A549 (cell line): ENCODE results near the gene MIPOL1. TPM values are rescaled to one million over a fixed set of nuclear protein-coding genes. Genes with fewer than 3 reads are reported as not detected.

Experiments used
- ATAC-seq, 2 experiments: fragments of 200-7000 bp in 1 of 2; fragments of >200 bp in 1 of 2; cut with Nextera tagmentation in 1 of 2; cut with Tn5 transposase in 1 of 2; 3 replicates each; pipeline versions ENCODE4 v1.8.0 to v1.9.1; 2018 to 2020; ENCODE audit warnings: mild to moderate bottlenecking in 1 of 2, moderate library complexity in 1 of 2
- CTCF ChIA-PET: fragments of 300-600 bp; sonication (Branson Sonifier 250); formaldehyde crosslinking; extraction: SDS; loops from one replicate; lab custom pipeline; 2021; ENCODE audit warnings: antibody characterized with exemption, inconsistent platforms; lab: Yijun Ruan, JAX
- POLR2A ChIA-PET: fragments of 350-600 bp; formaldehyde crosslinking; extraction: SDS; loops from one replicate; lab custom pipeline; 2021; ENCODE audit warnings: antibody characterized with exemption, inconsistent platforms; lab: Yijun Ruan, JAX
- DNase-seq, 2 experiments: peaks; one replicate each; pipeline versions ENCODE4 v3.0.0 to v3.0.0-alpha.2; 2011 to 2016; ENCODE audit warnings: low read depth in 1 of 2, low spot score in 1 of 2
- FAIRE-seq: peaks from 2 replicates; lab custom pipeline; 2011; peaks lifted over from hg19 to GRCh38; lab: Jason Lieb, UNC
- H3K27ac ChIP-seq, 2 experiments: fragments of >200 bp; sonication (Bioruptor Twin); formaldehyde crosslinking; 3 replicates each; pipeline ENCODE4 v1.5.1; 2016 to 2017
- H3K4me1 ChIP-seq: fragments of >200 bp; sonication (Bioruptor Twin); formaldehyde crosslinking; 3 replicates; pipeline ENCODE4 v1.6.1; 2016
- H3K4me2 ChIP-seq: fragments of >200 bp; sonication (Bioruptor Twin); formaldehyde crosslinking; 3 replicates; pipeline ENCODE4 v1.6.1; 2016
- H3K4me3 ChIP-seq: fragments of >200 bp; sonication (Bioruptor Twin); formaldehyde crosslinking; 3 replicates; pipeline ENCODE4 v1.5.1; 2016
- H3K9me3 ChIP-seq: fragments of >200 bp; sonication (Bioruptor Twin); formaldehyde crosslinking; 3 replicates; pipeline ENCODE4 v1.6.1; 2016
- CHD2 ChIP-seq: fragments of 150-350 bp; IDR thresholded peaks from 2 replicates; pipeline ENCODE4 v1.6.1; 2014; ENCODE audit warnings: low read length; ENCODE audit not compliant: partially characterized antibody
- CHD4 ChIP-seq: fragments of 200-600 bp; sonication (generic); IDR thresholded peaks from 2 replicates; pipeline ENCODE4 v1.6.1; 2016; ENCODE audit warnings: antibody characterized with exemption, mild to moderate bottlenecking, borderline replicate concordance
- EHF ChIP-seq: fragments of 250-450 bp; sonication (Bioruptor Pico); IDR thresholded peaks from 2 replicates; pipeline ENCODE4 v1.5.0; 2020; ENCODE audit warnings: mild to moderate bottlenecking
- EP300 ChIP-seq, 2 experiments: fragments of >200 bp; sonication (Bioruptor Twin); formaldehyde crosslinking; IDR thresholded peaks; 2 replicates in 1 of 2; 3 replicates in 1 of 2; pipeline ENCODE4 v1.6.1; 2016 to 2017
- FOSB ChIP-seq: fragments of 250-450 bp; sonication (Bioruptor Pico); IDR thresholded peaks from 2 replicates; pipeline ENCODE4 v1.5.0; 2020; ENCODE audit warnings: mild to moderate bottlenecking, moderate library complexity
- HOXB13 ChIP-seq: fragments of 250-450 bp; sonication (Bioruptor Pico); IDR thresholded peaks from 2 replicates; pipeline ENCODE4 v1.5.0; 2020; ENCODE audit warnings: low read depth, mild to moderate bottlenecking, moderate library complexity
- MAZ ChIP-seq: fragments of 150-350 bp; IDR thresholded peaks from 2 replicates; pipeline ENCODE4 v1.6.1; 2014; ENCODE audit warnings: antibody characterized with exemption, low read depth, low read length, borderline replicate concordance
- PHF8 ChIP-seq: fragments of 200-600 bp; sonication (generic); IDR thresholded peaks from 2 replicates; pipeline ENCODE4 v1.6.1; 2016; ENCODE audit warnings: low read depth, mild to moderate bottlenecking, antibody characterized with exemption, moderate library complexity, borderline replicate concordance
- POLR2A ChIP-seq: IDR thresholded peaks from 2 replicates; pipeline ENCODE4 v1.6.1; 2012; ENCODE audit warnings: mild to moderate bottlenecking, low read length
- RAD21 ChIP-seq, 2 experiments: fragments of >200 bp in 1 of 2; sonication (Bioruptor Twin) in 1 of 2; formaldehyde crosslinking in 1 of 2; IDR thresholded peaks in 1 of 2; conservative IDR thresholded peaks in 1 of 2; 2 replicates in 1 of 2; 3 replicates in 1 of 2; pipeline ENCODE4 v1.6.1; 2012 to 2018; ENCODE audit warnings: inconsistent platforms in 1 of 2
- RFX5 ChIP-seq: fragments of 450-650 bp; IDR thresholded peaks from 2 replicates; pipeline ENCODE4 v1.7.1; 2014; ENCODE audit warnings: antibody characterized with exemption, mild to moderate bottlenecking, moderate library complexity
- RNF2 ChIP-seq: fragments of 200-600 bp; sonication (generic); IDR thresholded peaks from 2 replicates; pipeline ENCODE4 v1.6.1; 2016; ENCODE audit warnings: low read depth, mild to moderate bottlenecking, antibody characterized with exemption, moderate library complexity, borderline replicate concordance
- TP53 ChIP-seq: fragments of 250-450 bp; sonication (Bioruptor Pico); IDR thresholded peaks from 2 replicates; pipeline ENCODE4 v1.5.0; 2021; ENCODE audit warnings: mild to moderate bottlenecking, moderate library complexity
- ZC3H11A ChIP-seq: fragments of 450-650 bp; IDR thresholded peaks from 2 replicates; pipeline ENCODE4 v1.6.1; 2014; ENCODE audit warnings: antibody characterized with exemption, mild to moderate bottlenecking
- WGBS: methylation state at CpG from one replicate; pipeline ENCODE4 v1.1.6; 2017; ENCODE audit errors: missing lambda C conversion rate; 5-methylcytosine and 5-hydroxymethylcytosine counted together
- polyA plus RNA-seq, 4 experiments: library from polyadenylated mRNA; depleted of rRNA in 3 of 4; stranded (reverse); fragments of >200 nt; fragmentation: RNase III in 1 of 4; extraction: RNeasy Plus Mini Kit Qiagen cat#74134 plus additional on column Dnase treatment in 1 of 4; gene quantifications; 2 replicates in 3 of 4; 3 replicates in 1 of 4; pipeline ENCODE4 v1.2.3, GENCODE V29; 2011 to 2017
- TF ChIP-seq, protein P1 (sequence below): fragments of >200 bp; sonication (Bioruptor Twin); formaldehyde crosslinking; IDR thresholded peaks from 3 replicates; pipeline ENCODE4 v1.5.1; 2016
- TF ChIP-seq, protein P2 (sequence below): IDR thresholded peaks from 2 replicates; pipeline ENCODE4 v1.6.1; 2012
- TF ChIP-seq, protein P3 (sequence below): IDR thresholded peaks from 2 replicates; pipeline ENCODE4 v1.6.1; 2012; ENCODE audit warnings: low read depth, borderline replicate concordance
- TF ChIP-seq, protein P4 (sequence below): fragments of >200 bp; sonication (Bioruptor Twin); formaldehyde crosslinking; IDR thresholded peaks from 3 replicates; pipeline ENCODE4 v1.6.1; 2016
- TF ChIP-seq, protein P5 (sequence below): fragments of 250-450 bp; sonication (Bioruptor Pico); IDR thresholded peaks from 2 replicates; pipeline ENCODE4 v1.5.0; 2020; ENCODE audit warnings: low read depth, mild to moderate bottlenecking, moderate library complexity

MIPOL1 gene
- polyA plus RNA-seq, 2 of the 4 experiments (the other 2 are of a cell fraction), result 5.2 to 13.4 TPM

DNA sequence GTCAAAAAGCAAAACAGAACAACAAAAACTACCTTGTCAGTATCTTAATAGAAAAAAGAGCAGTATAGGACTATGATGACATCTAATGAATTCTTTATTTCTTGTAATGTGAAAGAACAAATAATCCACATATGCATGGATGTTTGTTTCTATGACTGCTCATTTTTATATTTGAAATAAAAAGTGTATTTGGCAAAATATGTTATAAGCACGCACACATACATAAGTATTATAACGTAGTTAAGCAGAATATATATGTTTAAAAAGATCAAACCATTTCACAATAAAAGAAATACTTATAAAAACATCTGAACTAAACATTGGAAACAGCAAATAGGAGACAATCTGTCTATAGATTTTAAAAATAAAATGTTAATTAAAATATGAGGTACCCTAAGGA, 74.8 kb downstream of the MIPOL1 start:
- TF ChIP-seq, protein P1, sequence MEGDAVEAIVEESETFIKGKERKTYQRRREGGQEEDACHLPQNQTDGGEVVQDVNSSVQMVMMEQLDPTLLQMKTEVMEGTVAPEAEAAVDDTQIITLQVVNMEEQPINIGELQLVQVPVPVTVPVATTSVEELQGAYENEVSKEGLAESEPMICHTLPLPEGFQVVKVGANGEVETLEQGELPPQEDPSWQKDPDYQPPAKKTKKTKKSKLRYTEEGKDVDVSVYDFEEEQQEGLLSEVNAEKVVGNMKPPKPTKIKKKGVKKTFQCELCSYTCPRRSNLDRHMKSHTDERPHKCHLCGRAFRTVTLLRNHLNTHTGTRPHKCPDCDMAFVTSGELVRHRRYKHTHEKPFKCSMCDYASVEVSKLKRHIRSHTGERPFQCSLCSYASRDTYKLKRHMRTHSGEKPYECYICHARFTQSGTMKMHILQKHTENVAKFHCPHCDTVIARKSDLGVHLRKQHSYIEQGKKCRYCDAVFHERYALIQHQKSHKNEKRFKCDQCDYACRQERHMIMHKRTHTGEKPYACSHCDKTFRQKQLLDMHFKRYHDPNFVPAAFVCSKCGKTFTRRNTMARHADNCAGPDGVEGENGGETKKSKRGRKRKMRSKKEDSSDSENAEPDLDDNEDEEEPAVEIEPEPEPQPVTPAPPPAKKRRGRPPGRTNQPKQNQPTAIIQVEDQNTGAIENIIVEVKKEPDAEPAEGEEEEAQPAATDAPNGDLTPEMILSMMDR, result no peak
- no peak for TF ChIP-seq PHF8
- TF ChIP-seq MAZ, result no peak
- no peak for TF ChIP-seq FOSB
- no peak for TF ChIP-seq CHD4
- TF ChIP-seq, protein P2, sequence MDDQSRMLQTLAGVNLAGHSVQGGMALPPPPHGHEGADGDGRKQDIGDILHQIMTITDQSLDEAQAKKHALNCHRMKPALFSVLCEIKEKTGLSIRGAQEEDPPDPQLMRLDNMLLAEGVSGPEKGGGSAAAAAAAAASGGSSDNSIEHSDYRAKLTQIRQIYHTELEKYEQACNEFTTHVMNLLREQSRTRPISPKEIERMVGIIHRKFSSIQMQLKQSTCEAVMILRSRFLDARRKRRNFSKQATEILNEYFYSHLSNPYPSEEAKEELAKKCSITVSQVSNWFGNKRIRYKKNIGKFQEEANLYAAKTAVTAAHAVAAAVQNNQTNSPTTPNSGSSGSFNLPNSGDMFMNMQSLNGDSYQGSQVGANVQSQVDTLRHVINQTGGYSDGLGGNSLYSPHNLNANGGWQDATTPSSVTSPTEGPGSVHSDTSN, result no peak
- no peak for TF ChIP-seq RFX5
- no peak for TF ChIP-seq CHD2
- no peak for TF ChIP-seq EHF (CRISPR knock-in tag)
- TF ChIP-seq ZC3H11A, result no peak
- TF ChIP-seq RAD21 (conservative IDR thresholded peaks at IDR 0.05 in 1 of 2, IDR thresholded peaks at IDR 0.05 in 1 of 2), result no peak
- TF ChIP-seq TP53 (CRISPR knock-in tag), result no peak
- TF ChIP-seq EP300 (IDR thresholded peaks at IDR 0.05), result no peak
- TF ChIP-seq, protein P3, sequence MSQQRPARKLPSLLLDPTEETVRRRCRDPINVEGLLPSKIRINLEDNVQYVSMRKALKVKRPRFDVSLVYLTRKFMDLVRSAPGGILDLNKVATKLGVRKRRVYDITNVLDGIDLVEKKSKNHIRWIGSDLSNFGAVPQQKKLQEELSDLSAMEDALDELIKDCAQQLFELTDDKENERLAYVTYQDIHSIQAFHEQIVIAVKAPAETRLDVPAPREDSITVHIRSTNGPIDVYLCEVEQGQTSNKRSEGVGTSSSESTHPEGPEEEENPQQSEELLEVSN, result no peak
- no peak for TF ChIP-seq HOXB13 (CRISPR knock-in tag)
- TF ChIP-seq, protein P4, sequence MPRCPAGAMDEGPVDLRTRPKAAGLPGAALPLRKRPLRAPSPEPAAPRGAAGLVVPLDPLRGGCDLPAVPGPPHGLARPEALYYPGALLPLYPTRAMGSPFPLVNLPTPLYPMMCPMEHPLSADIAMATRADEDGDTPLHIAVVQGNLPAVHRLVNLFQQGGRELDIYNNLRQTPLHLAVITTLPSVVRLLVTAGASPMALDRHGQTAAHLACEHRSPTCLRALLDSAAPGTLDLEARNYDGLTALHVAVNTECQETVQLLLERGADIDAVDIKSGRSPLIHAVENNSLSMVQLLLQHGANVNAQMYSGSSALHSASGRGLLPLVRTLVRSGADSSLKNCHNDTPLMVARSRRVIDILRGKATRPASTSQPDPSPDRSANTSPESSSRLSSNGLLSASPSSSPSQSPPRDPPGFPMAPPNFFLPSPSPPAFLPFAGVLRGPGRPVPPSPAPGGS, result no peak
- CTCF ChIA-PET, result no interaction called here
- FAIRE-seq (no peak), ATAC-seq (no peak), DNase-seq (no peak)
- H3K27ac ChIP-seq, result no peak overlapping the region
- H3K4me2 ChIP-seq, result no peak overlapping the region
- WGBS, result 92% methylated on average over 2 of the region's 2 CpGs
- H3K9me3 ChIP-seq, result no peaks in the 10 kb centered on the region
- H3K4me3 ChIP-seq, result no peak overlapping the region
- H3K4me1 ChIP-seq, result peaks cover 5% of the 10 kb centered on the region; the same call in 1 of the 3 replicates
- POLR2A ChIA-PET, result no interaction called here

DNA sequence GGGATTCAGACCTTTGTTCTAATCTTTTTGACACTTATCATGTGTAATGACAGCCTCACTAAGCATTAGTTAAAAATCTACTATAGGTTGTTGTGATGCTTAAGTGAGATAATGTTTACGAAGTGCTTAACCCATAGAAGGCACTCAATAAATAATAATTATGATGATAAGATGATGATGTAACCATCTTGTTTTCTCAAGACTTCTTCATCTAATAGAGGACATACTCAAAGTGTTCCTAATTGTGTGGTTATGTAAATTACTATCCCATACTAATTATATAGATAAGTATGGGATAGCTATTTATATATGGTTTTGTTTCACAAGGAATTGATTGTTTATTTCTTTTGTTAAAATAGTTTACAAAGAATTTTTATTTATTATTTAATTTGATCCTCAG, 76.9 kb downstream of the MIPOL1 start:
- Histone ChIP-seq H3K4me1 (peaks cover 5% of the 10 kb centered on the region; the same call in 1 of the 3 replicates), H3K9me3 (no peaks in the 10 kb centered on the region), H3K27ac (no peak overlapping the region), H3K4me2 (no peak overlapping the region), H3K4me3 (no peak overlapping the region)
- peak; percentile 67 for FAIRE-seq
- TF ChIP-seq, protein P5, sequence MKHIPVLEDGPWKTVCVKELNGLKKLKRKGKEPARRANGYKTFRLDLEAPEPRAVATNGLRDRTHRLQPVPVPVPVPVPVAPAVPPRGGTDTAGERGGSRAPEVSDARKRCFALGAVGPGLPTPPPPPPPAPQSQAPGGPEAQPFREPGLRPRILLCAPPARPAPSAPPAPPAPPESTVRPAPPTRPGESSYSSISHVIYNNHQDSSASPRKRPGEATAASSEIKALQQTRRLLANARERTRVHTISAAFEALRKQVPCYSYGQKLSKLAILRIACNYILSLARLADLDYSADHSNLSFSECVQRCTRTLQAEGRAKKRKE (CRISPR knock-in tag), result no peak
- TF ChIP-seq RNF2 (no peak), POLR2A (no peak)
- no peak for DNase-seq
- no peak for ATAC-seq
- 91% methylated on average over 1 of the region's 1 CpG for WGBS
- ChIA-PET CTCF (no interaction called here), POLR2A (no interaction called here)
